HepG2 (cell line): Measurements from ENCODE around the gene PRXL2B. TPM values are rescaled to one million over a fixed set of nuclear protein-coding genes. Genes with fewer than 3 reads are reported as not detected.

Source experiments
- ATAC-seq: fragments of 200-7000 bp; cut with Tn5 transposase; 3 replicates; pipeline ENCODE4 v1.9.1; 2020; ENCODE audit warnings: mild to moderate bottlenecking, moderate library complexity
- BruUV-seq: library from RNA; stranded (reverse); fragments of 400-500 nt; replicated peaks from 2 replicates; lab custom pipeline; 2021; lab: Mats Ljungman, UMichigan
- CTCF ChIA-PET: fragments of 300-600 bp; formaldehyde crosslinking; extraction: SDS; loops from one replicate; lab custom pipeline; 2021; ENCODE audit warnings: low total read pairs, inconsistent platforms, low intra/inter-chr PET ratio; lab: Yijun Ruan, JAX
- POLR2A ChIA-PET: fragments of 350-600 bp; sonication (Branson Sonifier 250); formaldehyde crosslinking; loops from one replicate; lab custom pipeline; 2020; ENCODE audit warnings: antibody characterized with exemption, inconsistent platforms; lab: Yijun Ruan, JAX
- DNase-seq: peaks from one replicate; pipeline ENCODE4 v3.0.0-alpha.2; 2015; ENCODE audit warnings: low spot score
- FAIRE-seq: peaks from 3 replicates; lab custom pipeline; 2011; peaks lifted over from hg19 to GRCh38; lab: Jason Lieb, UNC
- H2AFZ ChIP-seq: one replicate; pipeline ENCODE4 v1.6.1; 2011; ENCODE audit warnings: low read length, inconsistent platforms
- H3K27ac ChIP-seq: fragments of 300-600 bp; 3 replicates; pipeline ENCODE4 v1.8.0; 2011; ENCODE audit warnings: mixed run types, mild to moderate bottlenecking, mixed read lengths, low read length, inconsistent platforms; ENCODE audit not compliant: insufficient read depth; ENCODE audit errors: extremely low read length
- H3K27me3 ChIP-seq, 2 experiments: fragments of 200-600 bp in 1 of 2; 2 replicates in 1 of 2; 3 replicates in 1 of 2; pipeline versions ENCODE4 v1.6.0 to v1.8.0; 2011; ENCODE audit warnings: low read length in 2 of 2, mild to moderate bottlenecking in 2 of 2, moderate library complexity in 2 of 2, inconsistent platforms in 1 of 2; ENCODE audit not compliant: insufficient read depth in 2 of 2, control insufficient read depth in 1 of 2
- H3K36me3 ChIP-seq, 2 experiments: fragments of 200-600 bp in 1 of 2; replicated peaks in 1 of 2; 2 replicates in 1 of 2; 3 replicates in 1 of 2; pipeline versions ENCODE4 v1.5.1 to v1.8.0; 2011; ENCODE audit warnings: low read length in 2 of 2, inconsistent platforms in 1 of 2; ENCODE audit not compliant: insufficient read depth in 2 of 2, control insufficient read depth in 1 of 2
- H3K4me1 ChIP-seq: 2 replicates; pipeline ENCODE4 v1.5.1; 2012; ENCODE audit warnings: low read length, inconsistent platforms; ENCODE audit not compliant: insufficient read depth
- H3K4me2 ChIP-seq: 2 replicates; pipeline ENCODE4 v1.6.0; 2011; ENCODE audit warnings: low read depth, low read length, inconsistent platforms
- H3K4me3 ChIP-seq, 3 experiments: fragments of 200-600 bp in 1 of 3; sonication (generic), shearing (Covaris generic) in 1 of 3; replicated peaks in 1 of 3; 2 replicates each; pipeline ENCODE4 v1.5.1; 2011 to 2016; ENCODE audit warnings: low read length in 3 of 3, inconsistent platforms in 2 of 3, low read depth in 2 of 3, mild to moderate bottlenecking in 2 of 3, control low read depth in 1 of 3, mixed read lengths in 1 of 3; ENCODE audit not compliant: insufficient read depth in 1 of 3
- H3K79me2 ChIP-seq: one replicate; pipeline ENCODE4 v1.6.1; 2011; ENCODE audit warnings: low read length, inconsistent platforms; ENCODE audit not compliant: insufficient read depth
- H3K9ac ChIP-seq: 2 replicates; pipeline ENCODE4 v1.6.0; 2011; ENCODE audit warnings: mild to moderate bottlenecking, low read depth, low read length, inconsistent platforms; ENCODE audit not compliant: insufficient read depth
- H3K9me3 ChIP-seq: 2 replicates; pipeline ENCODE4 v1.5.1; 2012; ENCODE audit warnings: mild to moderate bottlenecking, low read length
- H4K20me1 ChIP-seq: 2 replicates; pipeline ENCODE4 v1.6.0; 2011; ENCODE audit warnings: inconsistent platforms, mild to moderate bottlenecking, low read length, moderate library complexity; ENCODE audit not compliant: insufficient read depth
- BHLHE40 ChIP-seq: IDR thresholded peaks from 2 replicates; pipeline ENCODE4 v1.6.1; 2011; ENCODE audit warnings: low read length, improper control_type of control experiment
- HNF1B ChIP-seq: sonication (generic); formaldehyde crosslinking; IDR thresholded peaks from 2 replicates; pipeline ENCODE4 v1.5.1; 2020; ENCODE audit warnings: mild to moderate bottlenecking, moderate library complexity, missing genetic modification reagents
- MAFF ChIP-seq: IDR thresholded peaks from 2 replicates; pipeline ENCODE4 v1.6.1; 2011; ENCODE audit warnings: low read depth, low read length, improper control_type of control experiment
- MTA1 ChIP-seq: sonication (generic); formaldehyde crosslinking; IDR thresholded peaks from 2 replicates; pipeline ENCODE4 v1.4.0; 2020; ENCODE audit warnings: missing genetic modification reagents, mild to moderate bottlenecking, borderline replicate concordance
- NFIB ChIP-seq: sonication (generic); formaldehyde crosslinking; IDR thresholded peaks from 2 replicates; pipeline ENCODE4 v1.9.0; 2021; ENCODE audit warnings: missing genetic modification reagents, mild to moderate bottlenecking, borderline replicate concordance
- SALL2 ChIP-seq: sonication (generic); formaldehyde crosslinking; IDR thresholded peaks from 2 replicates; pipeline ENCODE4 v1.8.1; 2023; ENCODE audit warnings: mild to moderate bottlenecking, missing genetic modification reagents, inconsistent platforms
- SRSF9 ChIP-seq: fragments of 200-400 bp; formaldehyde crosslinking; IDR thresholded peaks from 2 replicates; pipeline ENCODE4 v1.6.1; 2018; ENCODE audit warnings: borderline replicate concordance, mild to moderate bottlenecking, low read depth, low read length; ENCODE audit not compliant: insufficient read depth, poor library complexity, severe bottlenecking
- ZNF326 ChIP-seq: sonication (generic); formaldehyde crosslinking; IDR thresholded peaks from 2 replicates; pipeline ENCODE4 v1.4.0; 2020; ENCODE audit warnings: missing genetic modification reagents, borderline replicate concordance
- ZNF644 ChIP-seq: IDR thresholded peaks from 2 replicates; pipeline ENCODE4 v1.6.1; 2016; ENCODE audit warnings: low read depth
- ZNF709 ChIP-seq: sonication (generic); formaldehyde crosslinking; IDR thresholded peaks from 2 replicates; pipeline ENCODE4 v1.5.0; 2020; ENCODE audit warnings: mild to moderate bottlenecking, missing genetic modification reagents
- ZNF788 ChIP-seq: sonication (generic); formaldehyde crosslinking; IDR thresholded peaks from 2 replicates; pipeline ENCODE4 v1.5.0; 2020; ENCODE audit warnings: mild to moderate bottlenecking, missing genetic modification reagents, borderline replicate concordance
- ZUFSP ChIP-seq: sonication (generic); formaldehyde crosslinking; IDR thresholded peaks from 2 replicates; pipeline ENCODE4 v1.9.0; 2021; ENCODE audit warnings: missing genetic modification reagents, mild to moderate bottlenecking, borderline replicate concordance
- ZXDC ChIP-seq: sonication (generic); formaldehyde crosslinking; IDR thresholded peaks from 2 replicates; pipeline ENCODE4 v1.5.0; 2020; ENCODE audit warnings: mild to moderate bottlenecking, missing genetic modification reagents
- WGBS: methylation state at CpG from one replicate; pipeline ENCODE4 v1.1.6; 2017; ENCODE audit warnings: low lambda C conversion rate; 5-methylcytosine and 5-hydroxymethylcytosine counted together
- in situ Hi-C: cut with HindIII; loops from 2 replicates; pipeline ENCODE4 v1.10.0; 2017; ENCODE audit warnings: low pct_unique_long_range_greater_than_20kb; ENCODE audit not compliant: extremely low pct_ligation_motif_present
- intact Hi-C: fragments of 100-400 bp; cut with micrococcal nuclease; formaldehyde crosslinking; loops from one replicate; pipeline ENCODE4 v1.10.0; 2022; ENCODE audit not compliant: unreplicated experiment
- polyA plus RNA-seq, 8 experiments: library from polyadenylated mRNA; depleted of rRNA in 3 of 8; stranded (reverse) in 7 of 8; unstranded in 1 of 8; fragments of >200 nt; fragmentation: Illumina TruSeq in 4 of 8; extraction: Trizol in 4 of 8; gene quantifications; 2 replicates each; pipeline versions ENCODE4 v1.2.1 to v1.2.3, GENCODE V29; 2011 to 2016; ENCODE audit warnings: low read depth in 4 of 8, missing spikeins in 1 of 8, mixed read lengths in 1 of 8; ENCODE audit not compliant: insufficient read depth in 1 of 8
- total RNA-seq, 5 experiments: library from RNA; depleted of rRNA; stranded (reverse); fragments of >200 nt; fragmentation: Illumina TruSeq; extraction: Trizol; gene quantifications; 2 replicates each; pipeline ENCODE4 v1.2.3, GENCODE V29; 2016; ENCODE audit warnings: low read depth in 1 of 5

Gene PRXL2B
- total and polyA plus RNA-seq, 2 of the 13 experiments (the other 11 are each of a cell fraction or from before 2014, with no cell fraction given) = 16.8 to 22.1 TPM

GRCh38 chr1:2566101-2567045 lies 20.2 kb upstream of the PRXL2B start:
- no peak overlapping the region for H3K4me3 ChIP-seq
- DNase-seq = no peak
- WGBS = 48% methylated on average over 25 of the region's 34 CpGs
- H3K9me3 ChIP-seq = no peaks in the 10 kb centered on the region
- H3K79me2 ChIP-seq = no peaks in the 10 kb centered on the region
- no peak for FAIRE-seq
- H4K20me1 ChIP-seq = no peaks in the 10 kb centered on the region
- in situ Hi-C loops (no loop called here), intact Hi-C loops (no loop called here)
- ChIA-PET CTCF (no interaction called here), POLR2A (interaction anchor here (1.7 kb wide), 1 partner anchor 10 kb away, joined by 5 read pairs; the partner anchor contains the start of gene TNFRSF14)
- H3K27me3 ChIP-seq = peaks cover 5 to 34% of the 10 kb centered on the region in 2 experiments; a peak in 4 of 5 replicates
- no peak overlapping the region for H2AFZ ChIP-seq
- ATAC-seq = peak; percentile 25
- no TSS peak for BruUV-seq
- H3K27ac ChIP-seq = no peak overlapping the region
- no peak overlapping the region for H3K4me2 ChIP-seq
- no peaks in the 10 kb centered on the region for H3K36me3 ChIP-seq
- H3K9ac ChIP-seq = no peak overlapping the region
- H3K4me1 ChIP-seq = peaks cover 31% of the 10 kb centered on the region
- no peak for TF ChIP-seq ZNF326
- TF ChIP-seq SALL2 (CRISPR knock-in tag) = no peak
- TF ChIP-seq MAFF = no peak
- TF ChIP-seq NFIB = no peak
- TF ChIP-seq MTA1 (CRISPR knock-in tag) = no peak
- TF ChIP-seq HNF1B (CRISPR knock-in tag) = no peak
- TF ChIP-seq ZUFSP (CRISPR knock-in tag) = no peak
- no peak for TF ChIP-seq ZNF788 (CRISPR knock-in tag)
- TF ChIP-seq ZXDC (CRISPR knock-in tag) = no peak
- no peak for TF ChIP-seq ZNF709 (CRISPR knock-in tag)
- no peak for TF ChIP-seq BHLHE40
- TF ChIP-seq SRSF9 = no peak
- no peak for TF ChIP-seq ZNF644 (CRISPR knock-in tag)
